Testis (tissue), 2 donors: ENCODE measurements around the gene SEMA5A.

Experiments used
- CTCF ChIP-seq, 3 experiments: fragments of 450-650 bp in 2 of 3; fragments of 200-600 bp in 1 of 3; sonication (generic) in 1 of 3; IDR thresholded peaks; one replicate each; pipeline ENCODE4 v1.5.1; 2016 to 2019; ENCODE audit warnings: antibody characterized with exemption in 3 of 3, mild to moderate bottlenecking in 2 of 3, moderate library complexity in 1 of 3
- POLR2A ChIP-seq: fragments of 450-650 bp; IDR thresholded peaks from one replicate; pipeline ENCODE4 v1.6.1; 2017; ENCODE audit warnings: antibody characterized with exemption, mild to moderate bottlenecking, moderate library complexity

- no peak for TF ChIP-seq CTCF (IDR thresholded peaks at IDR 0.05)
- no peak for TF ChIP-seq POLR2A
These were observed 229.8 kb downstream of the SEMA5A start for GRCh38 chr5:9316041-9316440.
